DND-41 (cell line): ENCODE results near the gene MARCKSL1.

Experiments used
- ATAC-seq: fragments of 200-7000 bp; cut with Tn5 transposase; 3 replicates; pipeline ENCODE4 v1.9.1; 2021; ENCODE audit warnings: low read depth; ENCODE audit not compliant: insufficient read depth
- DNase-seq: peaks from one replicate; pipeline ENCODE4 v3.0.0-alpha.2; 2020
- H2AFZ ChIP-seq: 2 replicates; pipeline ENCODE4 v1.6.0; 2012; ENCODE audit warnings: low read depth, low read length
- H3K27ac ChIP-seq: 2 replicates; pipeline ENCODE4 v1.5.1; 2012; ENCODE audit warnings: low read length, inconsistent platforms
- H3K27me3 ChIP-seq: fragments of 200-600 bp; sonication (generic); 2 replicates; pipeline ENCODE4 v1.6.0; 2012; ENCODE audit warnings: low read length, mild to moderate bottlenecking, inconsistent platforms; ENCODE audit not compliant: insufficient read depth, poor library complexity
- H3K36me3 ChIP-seq: 2 replicates; pipeline ENCODE4 v1.5.1; 2012; ENCODE audit warnings: low read length, inconsistent platforms; ENCODE audit not compliant: insufficient read depth
- H3K4me1 ChIP-seq: 2 replicates; pipeline ENCODE4 v1.5.1; 2012; ENCODE audit warnings: mild to moderate bottlenecking, low read length; ENCODE audit not compliant: insufficient read depth
- H3K4me2 ChIP-seq: 2 replicates; pipeline ENCODE4 v1.6.0; 2012; ENCODE audit warnings: mild to moderate bottlenecking, moderate library complexity, low read length, inconsistent platforms; ENCODE audit not compliant: insufficient read depth
- H3K4me3 ChIP-seq, 2 experiments: fragments of 200-600 bp in 1 of 2; shearing (Covaris generic) in 1 of 2; 2 replicates each; pipeline ENCODE4 v1.5.1; 2012 to 2016; ENCODE audit warnings: inconsistent platforms in 2 of 2, low read length in 2 of 2, mild to moderate bottlenecking in 2 of 2, low read depth in 1 of 2, moderate library complexity in 1 of 2
- H3K79me2 ChIP-seq: 2 replicates; pipeline ENCODE4 v1.6.0; 2012; ENCODE audit warnings: low read length, inconsistent platforms; ENCODE audit not compliant: insufficient read depth
- H3K9ac ChIP-seq: 2 replicates; pipeline ENCODE4 v1.6.0; 2012; ENCODE audit warnings: low read depth, mild to moderate bottlenecking, inconsistent platforms, low read length, moderate library complexity
- H3K9me3 ChIP-seq: 2 replicates; pipeline ENCODE4 v1.5.1; 2012; ENCODE audit warnings: low read length, moderate library complexity, mild to moderate bottlenecking, inconsistent platforms; ENCODE audit not compliant: insufficient read depth, severe bottlenecking
- H4K20me1 ChIP-seq: 2 replicates; pipeline ENCODE4 v1.6.0; 2012; ENCODE audit warnings: low read length; ENCODE audit not compliant: insufficient read depth
- EZH2 ChIP-seq: IDR thresholded peaks from 3 replicates; pipeline ENCODE4 v1.6.1; 2012; ENCODE audit warnings: borderline replicate concordance, low read depth, mild to moderate bottlenecking, moderate library complexity, low read length, inconsistent platforms; ENCODE audit not compliant: severe bottlenecking
- TF ChIP-seq, protein P1 (sequence below): IDR thresholded peaks from 2 replicates; pipeline ENCODE4 v1.5.1; 2012; ENCODE audit warnings: borderline replicate concordance, low read length, moderate library complexity, mild to moderate bottlenecking; ENCODE audit not compliant: poor library complexity, severe bottlenecking; ENCODE audit errors: extremely low read depth

Gene MARCKSL1

DNA sequence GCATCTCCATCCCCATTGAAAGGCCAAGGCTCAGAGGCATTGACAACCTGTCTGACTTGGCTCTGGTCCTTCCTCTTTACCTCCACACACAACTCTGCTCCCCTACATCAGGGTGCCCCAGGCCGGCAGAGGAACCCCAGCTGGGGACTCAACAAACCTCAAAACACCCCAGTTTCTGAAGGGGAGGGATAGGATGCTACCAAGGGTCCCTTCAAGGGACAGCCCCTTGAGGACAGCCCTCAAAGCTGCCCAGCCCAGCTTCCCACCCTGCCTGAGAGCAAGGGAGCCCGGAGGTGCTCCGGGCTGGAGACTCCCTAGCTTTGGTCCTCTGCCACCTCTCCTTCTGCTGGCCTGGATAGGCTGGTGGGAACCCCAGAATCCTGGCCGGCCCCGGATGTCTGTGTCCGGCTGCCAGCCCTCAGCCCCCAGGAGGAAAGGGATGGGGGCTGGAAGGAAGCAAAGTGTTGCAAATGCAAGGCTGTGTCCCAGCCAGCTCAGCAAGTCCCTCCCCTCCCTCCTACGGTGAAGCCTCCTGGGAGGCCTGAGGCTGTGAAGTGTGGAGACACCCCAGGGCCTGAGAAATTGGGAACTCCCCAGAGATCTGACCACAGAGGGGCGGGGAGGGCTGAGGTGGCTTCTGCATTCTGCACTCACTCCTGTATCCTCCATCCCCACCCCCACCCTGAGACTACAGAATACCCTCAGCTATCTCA lies 1.1 kb upstream of the MARCKSL1 start:
- Histone ChIP-seq H3K27ac (no peak overlapping the region), H3K4me3 (no peak overlapping the region)
- DNase-seq = peak; percentile 72

DNA sequence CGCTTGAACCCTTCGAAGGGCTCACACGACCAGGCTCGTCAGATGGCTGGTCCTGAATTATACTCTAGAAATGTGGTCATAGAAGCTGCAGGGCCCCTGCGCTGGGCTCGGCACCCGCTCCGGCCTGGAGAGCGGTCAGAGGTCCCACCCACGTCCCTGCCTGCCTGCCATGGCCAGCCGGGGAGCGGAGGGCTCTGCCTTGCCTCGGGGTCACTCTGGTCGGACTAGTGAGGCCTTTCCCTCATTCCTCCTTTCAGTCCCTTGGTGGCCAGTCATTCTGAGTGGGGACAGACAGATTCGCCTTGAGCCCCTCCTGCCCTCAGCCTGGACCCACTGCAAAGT lies 529 bp upstream of the MARCKSL1 start:
- H3K79me2 ChIP-seq = peaks cover 40% of the 10 kb centered on the region
- peaks cover 50% of the 10 kb centered on the region for H4K20me1 ChIP-seq
- no peak overlapping the region for H2AFZ ChIP-seq
- DNase-seq = no peak
- ATAC-seq = no peak
- no peaks in the 10 kb centered on the region for H3K27me3 ChIP-seq
- no peak overlapping the region for H3K27ac ChIP-seq
- peak overlapping the region in 1 of 2 experiments; percentile 18; a peak in 1 of 4 replicates for H3K4me3 ChIP-seq
- TF ChIP-seq EZH2 = no peak
- TF ChIP-seq, protein P1, sequence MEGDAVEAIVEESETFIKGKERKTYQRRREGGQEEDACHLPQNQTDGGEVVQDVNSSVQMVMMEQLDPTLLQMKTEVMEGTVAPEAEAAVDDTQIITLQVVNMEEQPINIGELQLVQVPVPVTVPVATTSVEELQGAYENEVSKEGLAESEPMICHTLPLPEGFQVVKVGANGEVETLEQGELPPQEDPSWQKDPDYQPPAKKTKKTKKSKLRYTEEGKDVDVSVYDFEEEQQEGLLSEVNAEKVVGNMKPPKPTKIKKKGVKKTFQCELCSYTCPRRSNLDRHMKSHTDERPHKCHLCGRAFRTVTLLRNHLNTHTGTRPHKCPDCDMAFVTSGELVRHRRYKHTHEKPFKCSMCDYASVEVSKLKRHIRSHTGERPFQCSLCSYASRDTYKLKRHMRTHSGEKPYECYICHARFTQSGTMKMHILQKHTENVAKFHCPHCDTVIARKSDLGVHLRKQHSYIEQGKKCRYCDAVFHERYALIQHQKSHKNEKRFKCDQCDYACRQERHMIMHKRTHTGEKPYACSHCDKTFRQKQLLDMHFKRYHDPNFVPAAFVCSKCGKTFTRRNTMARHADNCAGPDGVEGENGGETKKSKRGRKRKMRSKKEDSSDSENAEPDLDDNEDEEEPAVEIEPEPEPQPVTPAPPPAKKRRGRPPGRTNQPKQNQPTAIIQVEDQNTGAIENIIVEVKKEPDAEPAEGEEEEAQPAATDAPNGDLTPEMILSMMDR = no peak
- H3K36me3 ChIP-seq = peaks cover 35% of the 10 kb centered on the region
- no peaks in the 10 kb centered on the region for H3K9me3 ChIP-seq
- peak overlapping the region; percentile 2; the same call in 1 of the 2 replicates for H3K9ac ChIP-seq
- H3K4me1 ChIP-seq = peaks cover 39% of the 10 kb centered on the region
- H3K4me2 ChIP-seq = peak overlapping the region; percentile 94

More for the DNA sequence above, 1.1 kb upstream of the MARCKSL1 start:
- peaks cover 39% of the 10 kb centered on the region for H3K4me1 ChIP-seq
- H3K4me2 ChIP-seq = peak overlapping the region; percentile 94
- ATAC-seq = peak; percentile 20
- H3K27me3 ChIP-seq = no peaks in the 10 kb centered on the region
- H3K36me3 ChIP-seq = peaks cover 30% of the 10 kb centered on the region
- peaks cover 36% of the 10 kb centered on the region for H3K79me2 ChIP-seq
- TF ChIP-seq EZH2 = no peak
- TF ChIP-seq, protein P1 = no peak
- peaks cover 46% of the 10 kb centered on the region for H4K20me1 ChIP-seq
- H2AFZ ChIP-seq = no peak overlapping the region
- no peaks in the 10 kb centered on the region for H3K9me3 ChIP-seq
- H3K9ac ChIP-seq = no peak overlapping the region

DNA sequence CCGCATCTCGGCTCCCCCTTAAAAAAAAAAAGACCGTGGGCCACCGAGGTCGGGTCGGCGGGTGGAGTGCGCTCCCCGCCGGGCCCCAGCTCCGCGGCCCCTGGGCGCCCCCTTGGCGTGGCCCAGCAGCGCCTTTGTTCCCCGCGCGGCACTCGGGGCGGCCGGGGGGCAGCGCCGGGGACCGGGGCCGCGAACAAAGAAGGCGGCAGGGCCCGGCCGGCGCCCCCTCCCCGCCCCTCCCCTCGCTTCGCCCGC lies 571 bp downstream of the MARCKSL1 start:
- Histone ChIP-seq H3K27ac (peak overlapping the region; percentile 81), H2AFZ (no peak overlapping the region), H3K4me2 (peak overlapping the region; percentile 94), H3K36me3 (peaks cover 46% of the 10 kb centered on the region), H3K9me3 (no peaks in the 10 kb centered on the region), H3K9ac (peak overlapping the region; percentile 83), H3K27me3 (no peaks in the 10 kb centered on the region), H3K4me1 (peaks cover 39% of the 10 kb centered on the region), H4K20me1 (peaks cover 53% of the 10 kb centered on the region), H3K4me3 (peak overlapping the region; percentile 75 to 88), H3K79me2 (peaks cover 42% of the 10 kb centered on the region)
- DNase-seq (no peak), ATAC-seq (peak; percentile 12; the same call in 2 of the 3 replicates)
- TF ChIP-seq, protein P1 = no peak
- no peak for TF ChIP-seq EZH2
